Mucosa of descending colon (tissue), 3 donors: ENCODE data around the gene GNPTAB. TPM values are rescaled to one million over a fixed set of nuclear protein-coding genes. Genes with fewer than 3 reads are reported as not detected.
A peak's percentile ranks its signal among the peaks of the same experiment; 100 is the strongest.

Experiments
- ATAC-seq: fragments of 200-7000 bp; cut with Tn5 transposase; one replicate; pipeline ENCODE4 v1.9.1; 2020; ENCODE audit warnings: mild to moderate bottlenecking, moderate library complexity
- DNase-seq, 3 donors: peaks; one replicate each; pipeline ENCODE4 v3.0.0-alpha.2; 2020
- H3K36me3 ChIP-seq: fragments of 200-600 bp; one replicate; pipeline ENCODE4 v1.8.0; 2021; ENCODE audit warnings: low read depth, mild to moderate bottlenecking
- H3K4me1 ChIP-seq: fragments of 200-600 bp; one replicate; pipeline ENCODE4 v1.8.0; 2021; ENCODE audit warnings: low read depth, mild to moderate bottlenecking
- H3K4me3 ChIP-seq: fragments of 200-600 bp; one replicate; pipeline ENCODE4 v1.8.0; 2021; ENCODE audit warnings: mild to moderate bottlenecking
- H3K9me3 ChIP-seq: fragments of 200-600 bp; one replicate; pipeline ENCODE4 v1.8.0; 2021; ENCODE audit warnings: mild to moderate bottlenecking
- intact Hi-C, 2 donors: fragments of 100-400 bp; cut with DNase I in 1 of 2; cut with micrococcal nuclease in 1 of 2; formaldehyde crosslinking; loops; one replicate each; pipeline versions ENCODE4 v1.11.0 to v1.11.1; 2022; cut with DNase I, micrococcal nuclease
- total RNA-seq, 3 donors: library from RNA; stranded (reverse); fragmentation: NEBNext Ultra II Directional in 2 of 3; extraction: Animal tissue kit (Norgen Biotek cat#: 25700) in 2 of 3; gene quantifications; one replicate each; pipeline versions ENCODE4 v1.2.1 to v1.2.4, GENCODE V29; 2021 to 2023
- TF ChIP-seq, protein P1 (sequence below): fragments of 200-600 bp; IDR thresholded peaks from one replicate; pipeline ENCODE4 v1.8.0; 2022; ENCODE audit warnings: antibody characterized with exemption, mild to moderate bottlenecking
- donor health status: DM: no; HTN: no; CAD: no; lungs with moderate emphysema.
- donor health status: DM: no; HTN: no; CAD: no.
- donor health status: DM: no; HTN: yes; CAD: no.

The GNPTAB gene
- total RNA-seq, 3 donors from 2014 or later = 62.9 to 104 (median 88.9) TPM

- Histone ChIP-seq H3K36me3 (no peaks in the 10 kb centered on the region), H3K4me1 (peaks cover 5% of the 10 kb centered on the region), H3K9me3 (no peaks in the 10 kb centered on the region), H3K4me3 (peak overlapping the region; percentile 81)
- intact Hi-C loops = loop anchor here (5.0 to 10.0 kb wide), 3 partner anchors 53 to 415 kb away; no protein-coding TSS in a partner anchor
- TF ChIP-seq, protein P1, sequence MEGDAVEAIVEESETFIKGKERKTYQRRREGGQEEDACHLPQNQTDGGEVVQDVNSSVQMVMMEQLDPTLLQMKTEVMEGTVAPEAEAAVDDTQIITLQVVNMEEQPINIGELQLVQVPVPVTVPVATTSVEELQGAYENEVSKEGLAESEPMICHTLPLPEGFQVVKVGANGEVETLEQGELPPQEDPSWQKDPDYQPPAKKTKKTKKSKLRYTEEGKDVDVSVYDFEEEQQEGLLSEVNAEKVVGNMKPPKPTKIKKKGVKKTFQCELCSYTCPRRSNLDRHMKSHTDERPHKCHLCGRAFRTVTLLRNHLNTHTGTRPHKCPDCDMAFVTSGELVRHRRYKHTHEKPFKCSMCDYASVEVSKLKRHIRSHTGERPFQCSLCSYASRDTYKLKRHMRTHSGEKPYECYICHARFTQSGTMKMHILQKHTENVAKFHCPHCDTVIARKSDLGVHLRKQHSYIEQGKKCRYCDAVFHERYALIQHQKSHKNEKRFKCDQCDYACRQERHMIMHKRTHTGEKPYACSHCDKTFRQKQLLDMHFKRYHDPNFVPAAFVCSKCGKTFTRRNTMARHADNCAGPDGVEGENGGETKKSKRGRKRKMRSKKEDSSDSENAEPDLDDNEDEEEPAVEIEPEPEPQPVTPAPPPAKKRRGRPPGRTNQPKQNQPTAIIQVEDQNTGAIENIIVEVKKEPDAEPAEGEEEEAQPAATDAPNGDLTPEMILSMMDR = no peak
- peak in 1 of 3 donors; percentile 42 for DNase-seq
- peak; percentile 15 for ATAC-seq
These were observed 956 bp downstream of the GNPTAB start for GRCh38 chr12:101829639-101830366.

- Histone ChIP-seq H3K9me3 (no peaks in the 10 kb centered on the region), H3K36me3 (no peaks in the 10 kb centered on the region), H3K4me1 (peaks cover 5% of the 10 kb centered on the region), H3K4me3 (no peak overlapping the region)
- TF ChIP-seq, protein P1 = no peak
- intact Hi-C loops = no loop called here
- DNase-seq = no peak
- ATAC-seq = no peak
These were observed 2.1 kb downstream of the GNPTAB start for GRCh38 chr12:101828463-101829196.

GRCh38 chr12:101826766-101827368 lies 3.9 kb downstream of the GNPTAB start:
- H3K36me3 ChIP-seq = no peaks in the 10 kb centered on the region
- ATAC-seq (no peak), DNase-seq (no peak)
- no peak overlapping the region for H3K4me3 ChIP-seq
- no peaks in the 10 kb centered on the region for H3K9me3 ChIP-seq
- peaks cover 5% of the 10 kb centered on the region for H3K4me1 ChIP-seq
- intact Hi-C loops = no loop called here
- TF ChIP-seq, protein P1 = no peak

DNA sequence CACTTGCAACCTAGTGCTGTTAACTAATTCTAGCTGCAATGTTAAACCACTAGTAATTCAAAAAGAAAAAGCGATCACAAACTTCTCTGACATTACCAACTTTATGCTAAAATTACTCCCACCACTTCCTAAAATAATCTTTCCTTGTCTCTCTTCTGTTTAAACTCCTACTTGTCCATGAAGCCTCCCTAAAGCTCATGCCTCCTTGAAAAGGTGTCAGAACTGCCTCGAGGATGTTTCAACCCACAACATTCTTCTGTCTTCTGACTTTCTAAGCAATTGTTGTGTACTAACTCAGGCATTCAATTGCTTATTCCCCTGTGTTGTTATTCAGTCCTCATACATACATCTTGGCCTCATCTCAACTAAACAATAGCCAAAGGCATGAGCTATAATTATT lies 5.9 kb downstream of the GNPTAB start:
- Histone ChIP-seq H3K9me3 (no peaks in the 10 kb centered on the region), H3K4me3 (no peak overlapping the region), H3K4me1 (peaks cover 3% of the 10 kb centered on the region), H3K36me3 (no peaks in the 10 kb centered on the region)
- DNase-seq (no peak), ATAC-seq (no peak)
- intact Hi-C loops = no loop called here
- TF ChIP-seq, protein P1 = no peak

DNA sequence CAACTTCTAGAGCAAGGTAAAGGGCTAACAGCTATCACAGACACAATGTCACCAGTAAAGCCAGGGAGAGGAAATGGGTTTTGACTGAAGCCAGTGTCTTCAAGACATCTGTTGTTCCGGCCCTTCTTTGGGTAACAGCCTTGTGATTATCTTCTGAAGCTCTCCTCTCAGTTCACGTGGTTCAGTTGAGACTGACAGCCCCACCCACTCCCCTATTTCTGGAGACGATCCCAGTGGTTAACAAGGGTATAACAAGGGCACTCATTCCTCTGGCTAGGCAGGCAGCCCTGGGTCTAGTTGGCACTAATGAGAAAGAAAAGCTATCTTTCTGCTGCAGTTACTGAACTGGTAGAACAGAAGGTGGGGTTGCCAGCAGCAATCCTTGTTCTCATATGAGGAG lies 6.9 kb downstream of the GNPTAB start:
- intact Hi-C loops = no loop called here
- peak; percentile 85 for ATAC-seq

More for the DNA sequence above, 6.9 kb downstream of the GNPTAB start:
- no peaks in the 10 kb centered on the region for H3K36me3 ChIP-seq
- TF ChIP-seq, protein P1 = peak; percentile 13
- DNase-seq = peak in 1 of 3 donors; percentile 59
- peaks cover 3% of the 10 kb centered on the region for H3K4me1 ChIP-seq
- no peak overlapping the region for H3K4me3 ChIP-seq
- no peaks in the 10 kb centered on the region for H3K9me3 ChIP-seq
